CD4-positive, CD25-positive, alpha-beta regulatory T cell (primary cell): ENCODE data around the gene COASY. TPM values are rescaled to one million over a fixed set of nuclear protein-coding genes. Genes with fewer than 3 reads are reported as not detected.
A peak's percentile ranks its signal among the peaks of the same experiment; 100 is the strongest.
"Not testable (repeated sequence)": the region's sequence is repeated elsewhere in the genome, so short reads cannot be mapped to it uniquely, and the experiment has no call there.

ENCODE experiments used
- ATAC-seq, 2 donors: fragments of 150-1000 bp; cut with Tn5 transposase; one replicate each; pipeline ENCODE4 v1.10.0; 2021; ENCODE audit warnings: low read depth in 2 of 2, moderate number of reproducible peaks in 2 of 2, moderate library complexity in 1 of 2
- DNase-seq, 3 donors: peaks; one replicate each; pipeline versions ENCODE4 v3.0.0 to v3.0.0-alpha.2; 2012 to 2022; ENCODE audit warnings: mixed read lengths in 1 of 3
- H3K27ac ChIP-seq: one replicate; pipeline ENCODE4 v1.7.0; 2013; ENCODE audit warnings: mild to moderate bottlenecking, low read length; ENCODE audit not compliant: insufficient read depth, poor library complexity, severe bottlenecking
- H3K27me3 ChIP-seq: one replicate; pipeline ENCODE4 v1.7.0; 2013; ENCODE audit warnings: low read length; ENCODE audit not compliant: control insufficient read depth, insufficient read depth
- H3K36me3 ChIP-seq: one replicate; pipeline ENCODE4 v1.7.0; 2013; ENCODE audit warnings: mild to moderate bottlenecking, low read length, moderate library complexity; ENCODE audit not compliant: control insufficient read depth, insufficient read depth
- H3K4me1 ChIP-seq: 2 replicates; pipeline ENCODE4 v1.7.0; 2013; ENCODE audit warnings: mild to moderate bottlenecking, low read length; ENCODE audit not compliant: insufficient read depth, control insufficient read depth, poor library complexity, severe bottlenecking
- H3K4me3 ChIP-seq: one replicate; pipeline ENCODE4 v1.7.0; 2013; ENCODE audit warnings: low read depth, mild to moderate bottlenecking, low read length, moderate library complexity
- H3K9me3 ChIP-seq, 2 experiments: 1 replicate in 1 of 2; 2 replicates in 1 of 2; pipeline ENCODE4 v1.7.0; 2013; ENCODE audit warnings: low read length in 2 of 2, mild to moderate bottlenecking in 1 of 2, moderate library complexity in 1 of 2; ENCODE audit not compliant: control insufficient read depth in 2 of 2
- H3K27ac Mint-ChIP-seq, 3 donors: one replicate each; pipeline ENCODE4 v1.8.0; 2020 to 2022; ENCODE audit warnings: mild to moderate bottlenecking in 3 of 3, mixed read lengths in 3 of 3, moderate library complexity in 2 of 3
- H3K27me3 Mint-ChIP-seq: one replicate; pipeline ENCODE4 v1.8.0; 2022; ENCODE audit warnings: mild to moderate bottlenecking, mixed read lengths
- H3K36me3 Mint-ChIP-seq: one replicate; pipeline ENCODE4 v1.8.0; 2020; ENCODE audit warnings: mixed read lengths
- H3K4me1 Mint-ChIP-seq, 4 donors: one replicate each; pipeline ENCODE4 v1.8.0; 2020 to 2022; ENCODE audit warnings: mixed read lengths in 4 of 4, mild to moderate bottlenecking in 1 of 4
- H3K4me3 Mint-ChIP-seq, 4 donors: one replicate each; pipeline ENCODE4 v1.8.0; 2020 to 2022; ENCODE audit warnings: mild to moderate bottlenecking in 4 of 4, mixed read lengths in 4 of 4, moderate library complexity in 3 of 4
- H3K9me3 Mint-ChIP-seq, 7 donors: one replicate each; pipeline ENCODE4 v1.8.0; 2020 to 2022; ENCODE audit warnings: mixed read lengths in 7 of 7, mild to moderate bottlenecking in 3 of 7, moderate library complexity in 2 of 7
- polyA plus RNA-seq, 4 donors: library from polyadenylated mRNA; unstranded; fragments of 300-500 nt; fragmentation: Illumina TruSeq; gene quantifications; one replicate each; pipeline ENCODE4 v1.2.3, GENCODE V29; 2021
- total RNA-seq: library from RNA; stranded (reverse); gene quantifications from one replicate; pipeline ENCODE4 v1.2.3, GENCODE V29; 2022

COASY gene
- total and polyA plus RNA-seq, 5 donors from 2014 or later: 41.6 to 56.1 (median 48.7) TPM

GRCh38 chr17:42541041-42541833 lies 20.7 kb upstream of the COASY start:
- DNase-seq (no peak), ATAC-seq (no peak)
- no peaks in the 10 kb centered on the region for H3K36me3 ChIP-seq
- no peaks in the 10 kb centered on the region for H3K9me3 ChIP-seq
- Mint-ChIP-seq H3K36me3 (peaks cover 8% of the 10 kb centered on the region), H3K9me3 (no peaks in the 10 kb centered on the region), H3K4me3 (peak overlapping the region in 2 of 4 donors; percentile 8 to 70), H3K4me1 (peaks cover 0 to 29% (median 14%) of the 10 kb centered on the region in 4 donors), H3K27me3 (no peaks in the 10 kb centered on the region), H3K27ac (peak overlapping the region in 2 of 3 donors; percentile 13 to 43)
- H3K4me1 ChIP-seq: peaks cover 20% of the 10 kb centered on the region
- no peak overlapping the region for H3K27ac ChIP-seq
- H3K27me3 ChIP-seq: no peaks in the 10 kb centered on the region
- H3K4me3 ChIP-seq: no peak overlapping the region

- DNase-seq (no peak), ATAC-seq (no peak)
- Mint-ChIP-seq H3K4me3 (no peak overlapping the region), H3K9me3 (no peaks in the 10 kb centered on the region), H3K27me3 (no peaks in the 10 kb centered on the region), H3K4me1 (peaks cover 0 to 15% (median 7%) of the 10 kb centered on the region in 4 donors), H3K27ac (no peak overlapping the region), H3K36me3 (peaks cover 8% of the 10 kb centered on the region)
- Histone ChIP-seq H3K36me3 (no peaks in the 10 kb centered on the region), H3K4me3 (no peak overlapping the region), H3K4me1 (peaks cover 16% of the 10 kb centered on the region), H3K9me3 (no peaks in the 10 kb centered on the region), H3K27me3 (no peaks in the 10 kb centered on the region), H3K27ac (no peak overlapping the region)
Observed at GRCh38 chr17:42543190-42544079, 18.5 kb upstream of the COASY start.

- ATAC-seq: no peak
- H3K9me3 ChIP-seq: no peaks in the 10 kb centered on the region
- H3K27me3 ChIP-seq: no peaks in the 10 kb centered on the region
Observed at GRCh38 chr17:42544874-42545283, 17.1 kb upstream of the COASY start.

GRCh38 chr17:42545755-42546505 lies 16.0 kb upstream of the COASY start:
- H3K4me3 Mint-ChIP-seq, ATAC-seq, H3K27me3 Mint-ChIP-seq, H3K27ac ChIP-seq, H3K4me3 ChIP-seq, H3K9me3 ChIP-seq, H3K9me3 Mint-ChIP-seq, H3K36me3 ChIP-seq, H3K27ac Mint-ChIP-seq, DNase-seq, H3K36me3 Mint-ChIP-seq, H3K27me3 ChIP-seq: not testable (repeated sequence)
- H3K4me1 ChIP-seq: peaks cover 20% of the 10 kb centered on the region
- peaks cover 0 to 18% (median 8%) of the 10 kb centered on the region in 4 donors for H3K4me1 Mint-ChIP-seq

More at GRCh38 chr17:42544874-42545283, 17.1 kb upstream of the COASY start:
- H3K36me3 Mint-ChIP-seq: peaks cover 4% of the 10 kb centered on the region
- H3K27me3 Mint-ChIP-seq: peaks cover 4% of the 10 kb centered on the region
- peaks cover 0 to 22% (median 7%) of the 10 kb centered on the region in 4 donors for H3K4me1 Mint-ChIP-seq
- no peaks in the 10 kb centered on the region for H3K9me3 Mint-ChIP-seq
- peaks cover 21% of the 10 kb centered on the region for H3K4me1 ChIP-seq
- no peak overlapping the region for H3K4me3 ChIP-seq
- peak overlapping the region in 1 of 4 donors; percentile 51 for H3K4me3 Mint-ChIP-seq
- DNase-seq: no peak
- H3K36me3 ChIP-seq: no peaks in the 10 kb centered on the region
- H3K27ac Mint-ChIP-seq: no peak overlapping the region
- H3K27ac ChIP-seq: no peak overlapping the region

- no peak for DNase-seq
- Mint-ChIP-seq H3K4me1 (peaks cover 0 to 16% (median 10%) of the 10 kb centered on the region in 4 donors), H3K27me3 (peaks cover 4% of the 10 kb centered on the region), H3K9me3 (no peaks in the 10 kb centered on the region), H3K36me3 (no peaks in the 10 kb centered on the region), H3K4me3 (peak overlapping the region in 1 of 4 donors; percentile 60), H3K27ac (peak overlapping the region in 1 of 3 donors; percentile 88)
- no peak for ATAC-seq
- no peak overlapping the region for H3K4me3 ChIP-seq
- H3K27ac ChIP-seq: no peak overlapping the region
- H3K27me3 ChIP-seq: no peaks in the 10 kb centered on the region
- H3K36me3 ChIP-seq: no peaks in the 10 kb centered on the region
- H3K9me3 ChIP-seq: no peaks in the 10 kb centered on the region
- peaks cover 18% of the 10 kb centered on the region for H3K4me1 ChIP-seq
Observed at GRCh38 chr17:42547001-42547461, 14.9 kb upstream of the COASY start.

- no peak overlapping the region for H3K4me3 ChIP-seq
- H3K27ac Mint-ChIP-seq: no peak overlapping the region
- no peaks in the 10 kb centered on the region for H3K36me3 Mint-ChIP-seq
- H3K9me3 ChIP-seq: no peaks in the 10 kb centered on the region
- H3K4me1 Mint-ChIP-seq: peaks cover 0 to 21% (median 13%) of the 10 kb centered on the region in 4 donors
- ATAC-seq (no peak), DNase-seq (no peak)
- H3K36me3 ChIP-seq: no peaks in the 10 kb centered on the region
- no peaks in the 10 kb centered on the region for H3K9me3 Mint-ChIP-seq
- peak overlapping the region in 1 of 4 donors; percentile 3 for H3K4me3 Mint-ChIP-seq
- H3K27ac ChIP-seq: no peak overlapping the region
- H3K4me1 ChIP-seq: peaks cover 18% of the 10 kb centered on the region
- peaks cover 4% of the 10 kb centered on the region for H3K27me3 Mint-ChIP-seq
- no peaks in the 10 kb centered on the region for H3K27me3 ChIP-seq
Observed at GRCh38 chr17:42547698-42548069, 14.3 kb upstream of the COASY start.
